ENCODE measurements around the gene GPR157.

Gene GPR157

DNA sequence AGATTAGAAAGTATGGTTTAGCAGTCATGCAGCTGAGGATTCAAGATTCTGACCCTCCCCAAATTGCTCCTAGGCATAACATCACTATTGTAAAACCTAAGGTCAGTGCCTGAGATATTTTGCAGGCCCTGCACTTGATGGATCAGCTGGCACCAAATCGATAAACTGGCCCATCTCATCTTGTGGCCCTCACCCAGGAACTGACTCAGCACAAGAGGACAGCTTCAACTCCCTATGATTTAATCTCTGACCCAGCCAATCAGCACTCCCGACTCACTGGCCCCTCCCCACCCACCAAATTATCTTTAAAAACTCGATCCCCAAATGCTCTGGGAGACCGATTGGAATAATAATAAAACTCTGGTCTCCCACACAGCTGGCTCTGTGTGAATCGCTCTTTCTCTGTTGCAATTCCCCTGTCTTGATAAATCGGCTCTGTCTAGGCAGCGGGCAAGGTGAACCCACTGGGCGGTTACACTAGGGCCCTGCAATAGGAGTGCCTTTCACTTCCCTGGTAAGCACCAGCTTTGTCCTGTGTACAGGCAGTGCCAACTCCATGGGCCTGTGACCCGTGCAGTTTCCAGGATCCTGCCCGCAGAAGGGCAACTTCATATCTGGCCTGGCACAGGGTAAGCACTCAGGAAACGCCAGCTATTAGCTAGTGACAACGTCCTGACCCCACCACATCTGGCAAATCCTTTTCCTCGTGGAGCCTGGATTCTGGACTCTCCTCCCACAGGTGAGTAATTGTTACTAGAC is 30.8 kb downstream of the GPR157 start:
- TF ChIP-seq SIN3A (IDR thresholded peaks at IDR 0.05; ENCODE audit: borderline replicate concordance, insufficient read depth, low read length) (no peak), POLR2AphosphoS5 (IDR thresholded peaks at IDR 0.05; ENCODE audit: low read depth, low read length) (no peak), TAF1 (IDR thresholded peaks at IDR 0.05; ENCODE audit: borderline replicate concordance, insufficient read depth, low read length) (no peak), FOXP2 (optimal IDR thresholded peaks at IDR 0.05; ENCODE audit: borderline replicate concordance, extremely low read depth, extremely low read length, insufficient read depth) (no peak)
- TF ChIP-seq, protein P1, sequence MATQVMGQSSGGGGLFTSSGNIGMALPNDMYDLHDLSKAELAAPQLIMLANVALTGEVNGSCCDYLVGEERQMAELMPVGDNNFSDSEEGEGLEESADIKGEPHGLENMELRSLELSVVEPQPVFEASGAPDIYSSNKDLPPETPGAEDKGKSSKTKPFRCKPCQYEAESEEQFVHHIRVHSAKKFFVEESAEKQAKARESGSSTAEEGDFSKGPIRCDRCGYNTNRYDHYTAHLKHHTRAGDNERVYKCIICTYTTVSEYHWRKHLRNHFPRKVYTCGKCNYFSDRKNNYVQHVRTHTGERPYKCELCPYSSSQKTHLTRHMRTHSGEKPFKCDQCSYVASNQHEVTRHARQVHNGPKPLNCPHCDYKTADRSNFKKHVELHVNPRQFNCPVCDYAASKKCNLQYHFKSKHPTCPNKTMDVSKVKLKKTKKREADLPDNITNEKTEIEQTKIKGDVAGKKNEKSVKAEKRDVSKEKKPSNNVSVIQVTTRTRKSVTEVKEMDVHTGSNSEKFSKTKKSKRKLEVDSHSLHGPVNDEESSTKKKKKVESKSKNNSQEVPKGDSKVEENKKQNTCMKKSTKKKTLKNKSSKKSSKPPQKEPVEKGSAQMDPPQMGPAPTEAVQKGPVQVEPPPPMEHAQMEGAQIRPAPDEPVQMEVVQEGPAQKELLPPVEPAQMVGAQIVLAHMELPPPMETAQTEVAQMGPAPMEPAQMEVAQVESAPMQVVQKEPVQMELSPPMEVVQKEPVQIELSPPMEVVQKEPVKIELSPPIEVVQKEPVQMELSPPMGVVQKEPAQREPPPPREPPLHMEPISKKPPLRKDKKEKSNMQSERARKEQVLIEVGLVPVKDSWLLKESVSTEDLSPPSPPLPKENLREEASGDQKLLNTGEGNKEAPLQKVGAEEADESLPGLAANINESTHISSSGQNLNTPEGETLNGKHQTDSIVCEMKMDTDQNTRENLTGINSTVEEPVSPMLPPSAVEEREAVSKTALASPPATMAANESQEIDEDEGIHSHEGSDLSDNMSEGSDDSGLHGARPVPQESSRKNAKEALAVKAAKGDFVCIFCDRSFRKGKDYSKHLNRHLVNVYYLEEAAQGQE (IDR thresholded peaks at IDR 0.05; ENCODE audit: insufficient read depth in 1 of 2, low read depth in 2 of 2, low read length in 2 of 2), result no peak

DNA sequence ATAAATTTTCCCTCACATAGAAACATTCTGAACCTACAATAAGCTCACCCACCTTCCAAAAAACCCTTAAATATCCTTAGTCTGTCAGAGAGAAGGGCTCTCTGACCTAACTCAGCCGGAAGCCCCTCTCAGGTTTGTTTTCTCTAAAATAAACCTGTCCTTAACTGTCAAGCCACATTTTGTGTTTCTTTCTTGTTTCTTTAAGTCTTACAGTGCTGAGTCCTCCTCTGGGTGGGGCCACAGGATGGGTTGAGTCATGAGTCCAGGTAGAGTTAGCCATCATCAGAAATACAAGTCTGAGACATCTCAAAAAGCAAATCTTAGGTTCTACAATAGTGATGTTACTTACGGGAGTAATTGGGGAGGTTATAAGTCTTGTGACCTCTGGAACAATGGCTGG is 33.1 kb downstream of the GPR157 start:
- TF ChIP-seq POLR2AphosphoS5 (IDR thresholded peaks at IDR 0.05; ENCODE audit: low read depth, low read length) (no peak), FOXP2 (optimal IDR thresholded peaks at IDR 0.05; ENCODE audit: borderline replicate concordance, extremely low read depth, extremely low read length, insufficient read depth) (no peak), TAF1 (IDR thresholded peaks at IDR 0.05; ENCODE audit: borderline replicate concordance, insufficient read depth, low read length) (no peak)
- TF ChIP-seq, protein P1 (IDR thresholded peaks at IDR 0.05; ENCODE audit: insufficient read depth in 1 of 2, low read depth in 2 of 2, low read length in 2 of 2), result no peak

DNA sequence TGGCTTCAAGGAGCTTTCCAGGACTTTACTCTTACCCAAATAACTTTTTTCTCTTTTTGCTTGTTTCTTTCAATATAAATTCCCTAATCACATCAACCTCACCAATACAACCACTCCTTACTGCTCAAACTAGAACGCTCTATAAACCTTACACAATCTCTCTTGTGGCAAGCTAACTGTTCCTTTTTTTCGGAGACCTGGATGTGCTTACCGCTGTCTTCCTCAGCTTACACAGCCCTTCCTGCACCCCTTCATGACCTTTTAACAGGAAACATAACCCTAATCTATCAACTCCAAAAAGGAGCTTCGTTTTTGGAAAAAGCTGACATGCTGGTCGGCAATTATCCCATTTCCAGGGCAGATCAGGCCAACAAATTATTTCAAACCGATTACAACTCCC is 35.3 kb downstream of the GPR157 start:
- TF ChIP-seq TAF1 (IDR thresholded peaks at IDR 0.05; ENCODE audit: borderline replicate concordance, insufficient read depth, low read length), result no peak
- TF ChIP-seq SIN3A (IDR thresholded peaks at IDR 0.05; ENCODE audit: borderline replicate concordance, insufficient read depth, low read length), result no peak
- TF ChIP-seq, protein P1 (IDR thresholded peaks at IDR 0.05; ENCODE audit: insufficient read depth in 1 of 2, low read depth in 2 of 2, low read length in 2 of 2), result no peak
- no peak for TF ChIP-seq FOXP2 (optimal IDR thresholded peaks at IDR 0.05; ENCODE audit: borderline replicate concordance, extremely low read depth, extremely low read length, insufficient read depth)
- TF ChIP-seq POLR2AphosphoS5 (IDR thresholded peaks at IDR 0.05; ENCODE audit: low read depth, low read length), result no peak

DNA sequence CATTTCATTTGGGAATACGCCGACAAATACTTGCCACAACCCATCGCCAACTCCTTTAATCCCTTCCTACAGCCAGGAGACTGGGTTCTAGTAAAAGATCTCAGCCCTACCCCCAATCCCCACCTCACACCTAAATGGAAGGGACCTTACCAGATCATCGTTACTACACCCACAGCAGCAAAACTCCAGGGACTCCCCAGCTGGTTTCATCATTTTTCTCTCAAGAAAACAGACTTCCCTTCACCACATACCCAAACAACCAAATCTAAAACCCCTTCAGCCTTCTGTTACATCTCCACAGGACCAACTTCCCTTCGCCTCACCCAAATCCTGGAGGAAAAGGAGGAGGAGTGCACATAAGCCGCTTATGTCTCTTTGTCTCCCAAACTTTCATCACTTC is 35.8 kb downstream of the GPR157 start:
- TF ChIP-seq POLR2AphosphoS5 (IDR thresholded peaks at IDR 0.05; ENCODE audit: low read depth, low read length) (no peak), FOXP2 (optimal IDR thresholded peaks at IDR 0.05; ENCODE audit: borderline replicate concordance, extremely low read depth, extremely low read length, insufficient read depth) (no peak), TAF1 (IDR thresholded peaks at IDR 0.05; ENCODE audit: borderline replicate concordance, insufficient read depth, low read length) (no peak), SIN3A (IDR thresholded peaks at IDR 0.05; ENCODE audit: borderline replicate concordance, insufficient read depth, low read length) (no peak)
- TF ChIP-seq, protein P1 (IDR thresholded peaks at IDR 0.05; ENCODE audit: insufficient read depth in 1 of 2, low read depth in 2 of 2, low read length in 2 of 2), result no peak

All from PFSK-1 (cell line).